GM04503 (cell line): Measurements from ENCODE around the gene LAX1.
"Not testable (repeated sequence)": the region's sequence is repeated elsewhere in the genome, so short reads cannot be mapped to it uniquely, and the experiment has no call there.

Experiments
- DNase-seq: peaks from one replicate; pipeline ENCODE4 v3.0.0-alpha.2; 2012; ENCODE audit warnings: low read depth

LAX1 gene

GRCh38 chr1:203768256-203768655 lies 3.3 kb downstream of the LAX1 start:
- no peak for DNase-seq

- peak; percentile 72 for DNase-seq
Measured at GRCh38 chr1:203769505-203770343, 4.7 kb downstream of the LAX1 start.

DNA sequence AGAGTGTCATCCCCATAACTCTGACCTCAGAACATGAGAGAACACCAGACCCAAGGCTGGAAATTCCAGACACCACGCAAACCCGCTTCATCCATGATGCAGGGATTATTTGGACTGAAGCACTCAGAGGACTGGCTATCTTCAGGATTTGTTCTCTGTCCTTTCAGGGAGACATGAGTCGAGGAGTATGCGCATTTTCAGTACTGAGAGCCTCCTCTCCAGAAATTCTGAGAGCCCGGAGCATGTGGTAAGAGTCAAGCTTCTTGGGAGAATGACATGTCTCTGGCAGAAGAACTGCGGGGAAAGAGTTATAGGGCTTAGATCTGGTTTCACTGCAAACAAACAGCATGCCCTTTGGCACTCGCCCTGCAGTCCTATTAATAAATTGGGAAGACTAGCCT lies 6.9 kb downstream of the LAX1 start:
- DNase-seq, result no peak

DNA sequence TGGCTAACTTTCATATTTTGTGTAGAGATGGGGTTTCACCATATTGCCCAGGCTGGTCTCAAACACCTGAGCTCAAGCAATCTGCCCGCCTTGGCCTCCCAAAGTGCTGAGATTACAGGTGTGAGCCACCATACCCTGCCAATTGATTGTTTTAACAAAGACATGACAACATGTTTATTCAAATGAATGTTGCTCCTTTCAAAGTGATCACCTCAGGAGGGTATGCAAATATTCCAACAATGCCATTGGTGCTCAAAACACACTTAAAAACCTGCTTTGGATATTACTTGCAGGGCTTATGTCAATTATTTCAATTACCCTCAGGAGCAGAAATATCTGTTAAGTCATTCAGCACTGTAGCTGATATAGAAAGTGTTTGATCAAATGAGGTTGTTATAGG lies 7.9 kb downstream of the LAX1 start:
- no peak for DNase-seq

GRCh38 chr1:203776636-203777035 lies 11.7 kb downstream of the LAX1 start:
- DNase-seq, result no peak

GRCh38 chr1:203777596-203777995 lies 12.6 kb downstream of the LAX1 start:
- no peak for DNase-seq

DNA sequence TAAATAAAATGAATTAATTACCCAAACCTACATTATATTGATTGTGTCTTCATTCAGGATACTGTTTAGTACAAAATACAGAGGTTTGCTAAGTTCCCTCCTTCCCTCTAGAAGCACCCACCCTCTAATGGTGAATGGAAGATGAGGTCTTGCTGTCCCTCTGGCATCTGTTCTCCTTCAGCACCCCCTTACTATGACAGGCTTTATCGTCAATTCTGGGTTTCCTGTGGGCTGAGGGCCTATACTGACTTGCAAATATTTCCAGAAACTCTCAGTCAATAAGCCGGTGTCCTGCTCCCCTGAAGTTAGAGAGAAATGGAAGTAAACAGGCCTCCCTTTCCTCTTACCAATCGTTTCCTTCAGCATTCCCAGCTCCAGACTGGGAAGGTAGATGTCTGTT lies 13.2 kb downstream of the LAX1 start:
- DNase-seq, result no peak

DNA sequence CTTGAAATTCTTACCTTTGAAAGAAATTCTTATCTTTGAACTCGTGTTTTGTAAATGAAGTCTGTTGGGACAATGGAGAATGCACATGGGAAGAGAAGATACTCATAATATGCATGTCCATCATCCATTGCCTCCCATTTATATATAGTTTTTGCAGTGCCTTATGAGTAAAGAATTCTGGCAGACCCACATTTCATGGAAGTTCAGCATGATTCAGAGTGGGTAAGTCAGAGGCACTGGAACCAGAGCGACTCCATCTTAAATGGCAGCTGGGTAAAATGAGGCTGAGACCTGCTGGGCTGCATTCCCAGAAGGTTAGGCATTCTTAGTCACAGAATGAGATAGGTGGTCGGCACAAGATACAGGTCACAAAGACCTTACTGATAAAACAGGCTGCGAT lies 13.8 kb downstream of the LAX1 start:
- DNase-seq, result no peak

DNA sequence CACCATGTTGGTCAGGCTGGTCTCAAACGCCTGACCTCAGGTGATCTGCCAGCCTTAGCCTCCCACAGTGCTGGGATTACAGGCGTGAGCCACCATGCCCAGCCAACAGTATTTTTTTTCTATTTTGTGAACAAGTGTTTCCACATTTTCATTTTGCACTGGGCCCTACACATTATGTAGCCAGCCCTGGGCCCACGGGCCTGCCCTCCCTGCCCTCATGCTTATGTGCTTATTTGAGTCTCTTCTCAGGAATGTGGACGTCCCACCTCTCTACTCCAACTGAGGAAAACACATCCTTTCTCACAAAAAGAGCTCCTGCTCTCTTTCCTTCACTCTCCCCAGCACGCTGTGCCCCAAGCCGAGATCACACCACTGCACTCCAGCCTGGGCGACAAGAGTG lies 17.0 kb downstream of the LAX1 start:
- DNase-seq, result no peak

- no peak for DNase-seq
Measured at GRCh38 chr1:203789966-203790365, 25.0 kb downstream of the LAX1 start.

GRCh38 chr1:203791498-203791897 lies 26.5 kb downstream of the LAX1 start:
- DNase-seq, result no peak

DNA sequence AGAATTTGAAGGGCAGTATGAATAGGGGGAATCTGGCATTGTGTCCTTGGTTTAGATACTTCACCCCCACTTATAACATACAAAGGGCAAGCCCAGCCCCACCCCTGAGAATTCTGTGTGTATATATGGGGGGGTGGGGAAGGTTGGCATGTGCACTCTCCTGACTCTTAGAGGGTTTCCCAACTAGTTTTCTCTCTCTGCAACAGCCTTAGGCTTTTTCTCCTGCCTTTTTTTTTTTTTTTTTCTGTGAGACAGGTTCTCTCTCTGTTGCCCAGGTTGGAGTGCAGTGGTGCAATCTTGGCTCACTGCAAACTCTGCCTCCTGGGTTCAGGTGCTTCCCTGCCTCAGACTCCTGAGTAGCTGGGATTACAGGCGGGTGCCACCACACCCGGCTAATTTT lies 27.5 kb downstream of the LAX1 start:
- no peak for DNase-seq

GRCh38 chr1:203793561-203793960 lies 28.6 kb downstream of the LAX1 start:
- DNase-seq, result not testable (repeated sequence)

GRCh38 chr1:203794764-203795440 lies 29.9 kb downstream of the LAX1 start:
- no peak for DNase-seq

GRCh38 chr1:203795441-203796235 lies 30.7 kb downstream of the LAX1 start, which contains the start of the genes ZBED6 and ZC3H11A:
TSS of gene ZBED6 (plus strand) at chr1:203795623. CDS start at chr1:203797523, 1,900 bp downstream.
TSS of gene ZC3H11A (plus strand) at chr1:203795623. CDS start at chr1:203817071, 21,448 bp downstream.
- DNase-seq, result peak; percentile 94

DNA sequence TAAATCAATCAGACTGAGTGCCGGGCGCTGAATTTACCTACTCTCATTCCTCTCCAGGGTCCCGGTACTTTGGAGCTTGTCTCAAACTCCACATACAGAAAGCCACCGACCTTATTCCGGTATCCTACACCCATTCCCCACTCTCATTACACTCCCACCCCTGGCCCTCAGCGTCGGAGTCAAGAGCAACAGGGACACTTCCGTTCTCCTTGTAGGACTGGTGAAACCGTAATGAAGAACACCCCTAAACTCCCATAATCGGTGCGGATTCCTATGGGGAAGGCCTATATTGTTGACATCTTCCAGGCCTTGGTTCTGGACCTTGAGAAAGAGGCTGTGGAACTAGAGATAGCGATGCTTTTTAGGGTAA lies 31.2 kb downstream of the LAX1 start:
- DNase-seq, result no peak

DNA sequence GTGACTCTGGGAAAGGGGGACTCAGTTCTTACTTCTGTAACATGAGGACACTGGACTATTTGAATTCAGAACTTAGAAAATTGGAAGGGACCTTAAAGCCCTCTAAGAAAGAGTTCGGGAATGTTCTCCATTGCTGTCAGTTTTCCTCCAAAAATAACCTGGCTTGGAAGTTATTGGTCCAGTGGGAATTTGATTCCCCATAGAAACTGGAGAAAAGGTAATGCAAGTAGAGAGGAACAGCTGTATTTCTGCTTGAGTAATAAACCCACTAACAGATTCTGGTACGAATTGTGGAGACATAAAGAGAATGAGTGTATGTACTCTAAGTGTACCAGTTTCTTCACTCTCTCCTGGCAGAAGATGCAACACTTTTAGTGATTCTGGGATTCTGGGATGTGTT lies 32.2 kb downstream of the LAX1 start:
- no peak for DNase-seq

GRCh38 chr1:203797948-203798655 lies 33.1 kb downstream of the LAX1 start:
- no peak for DNase-seq

DNA sequence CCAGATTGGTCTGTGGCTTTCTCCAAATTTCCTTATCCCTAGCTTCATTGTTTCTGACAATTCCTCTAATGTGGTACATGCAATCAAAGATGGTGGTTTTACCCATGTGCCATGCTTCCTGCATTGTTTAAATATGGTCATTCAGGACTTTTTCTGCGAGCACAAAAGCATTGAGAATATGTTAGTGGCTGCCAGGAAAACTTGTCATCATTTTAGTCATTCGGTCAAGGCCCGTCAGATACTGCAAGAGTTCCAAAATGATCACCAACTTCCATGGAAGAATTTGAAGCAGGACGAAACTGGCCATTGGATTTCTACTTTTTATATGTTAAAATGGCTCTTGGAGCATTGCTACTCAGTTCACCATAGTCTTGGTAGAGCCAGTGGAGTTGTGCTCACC lies 34.2 kb downstream of the LAX1 start:
- no peak for DNase-seq

GRCh38 chr1:203799971-203800370 lies 35.0 kb downstream of the LAX1 start:
- DNase-seq, result no peak

GRCh38 chr1:203805689-203806088 lies 40.7 kb downstream of the LAX1 start:
- DNase-seq, result no peak

DNA sequence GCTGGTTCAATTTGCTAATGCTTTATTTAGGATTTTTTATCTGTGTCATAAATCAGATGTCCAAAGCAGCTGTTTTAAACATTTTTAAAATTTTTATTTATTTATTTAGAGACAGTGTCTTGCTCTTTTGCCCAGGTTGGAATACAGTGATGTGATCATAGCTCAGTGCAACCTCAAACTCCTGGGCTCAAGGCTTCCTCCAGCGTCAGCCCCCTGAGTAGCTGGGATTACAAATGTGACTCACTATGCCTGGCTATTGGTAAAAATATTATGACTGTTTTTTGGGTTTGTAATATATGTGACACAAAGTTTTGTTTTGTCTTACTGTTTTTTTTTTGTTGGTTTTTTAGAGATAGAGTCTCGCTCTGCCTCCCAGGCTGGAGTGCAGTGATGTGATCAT lies 42.2 kb downstream of the LAX1 start:
- DNase-seq, result peak; percentile 75
